K562 (cell line): ENCODE measurements around the gene C1QTNF8.

Experiments used
- BDP1 ChIP-seq: IDR thresholded peaks from 3 replicates; pipeline ENCODE4 v1.6.1; 2011; ENCODE audit not compliant: insufficient read length, insufficient read depth
- CBX3 ChIP-seq, 2 experiments: IDR thresholded peaks; 1 replicate in 1 of 2; 2 replicates in 1 of 2; pipeline ENCODE4 v1.6.1; 2012; ENCODE audit warnings: inconsistent platforms in 2 of 2, low read length in 2 of 2, borderline replicate concordance in 1 of 2, control low read depth in 1 of 2
- ELF4 ChIP-seq: fragments of 450-650 bp; formaldehyde crosslinking; IDR thresholded peaks from 2 replicates; pipeline ENCODE4 v1.4.0; 2022; ENCODE audit warnings: missing genetic modification characterization
- GABPA ChIP-seq: fragments of 200-800 bp; sonication (Bioruptor generic); conservative IDR thresholded peaks from 2 replicates; pipeline ENCODE4 v1.6.1; 2016; ENCODE audit warnings: low read depth, missing genetic modification characterization, missing compliant biosample characterization
- KDM1A ChIP-seq, 2 experiments: fragments of 450-650 bp; IDR thresholded peaks; 2 replicates each; pipeline ENCODE4 v1.6.1; 2016; ENCODE audit warnings: mild to moderate bottlenecking in 2 of 2
- NCOA1 ChIP-seq: fragments of 450-650 bp; IDR thresholded peaks from 2 replicates; pipeline ENCODE4 v1.6.1; 2016; ENCODE audit warnings: low read depth
- NELFE ChIP-seq: IDR thresholded peaks from 2 replicates; pipeline ENCODE4 v1.6.1; 2011; ENCODE audit warnings: mild to moderate bottlenecking; ENCODE audit not compliant: insufficient read depth, insufficient read length
- NFIC ChIP-seq: fragments of 450-650 bp; IDR thresholded peaks from 2 replicates; pipeline ENCODE4 v1.6.1; 2017; ENCODE audit warnings: mild to moderate bottlenecking, inconsistent platforms
- REST ChIP-seq, 2 experiments: fragments of 450-650 bp; formaldehyde crosslinking in 1 of 2; IDR thresholded peaks; 2 replicates each; pipeline versions ENCODE4 v1.4.0 to v1.6.1; 2014 to 2020; ENCODE audit warnings: mild to moderate bottlenecking in 2 of 2, borderline replicate concordance in 1 of 2, low read depth in 1 of 2
- ZBTB8A ChIP-seq: fragments of 450-650 bp; IDR thresholded peaks from 2 replicates; pipeline ENCODE4 v1.6.1; 2018; ENCODE audit warnings: mild to moderate bottlenecking, moderate library complexity; ENCODE audit not compliant: partially characterized antibody
- ZZZ3 ChIP-seq: fragments of 450-650 bp; IDR thresholded peaks from 2 replicates; pipeline ENCODE4 v1.6.1; 2016; ENCODE audit warnings: antibody characterized with exemption, mild to moderate bottlenecking, moderate library complexity

- TF ChIP-seq ELF4 (CRISPR knock-in tag) (no peak), KDM1A (IDR thresholded peaks at IDR 0.05) (no peak), NELFE (no peak), NCOA1 (no peak), GABPA (tag) (no peak), BDP1 (no peak), NFIC (no peak), REST (IDR thresholded peaks at IDR 0.05; ENCODE audit: borderline replicate concordance) (no peak), REST (CRISPR knock-in tag; IDR thresholded peaks at IDR 0.05; ENCODE audit: low read depth) (no peak), CBX3 (IDR thresholded peaks at IDR 0.05; ENCODE audit: borderline replicate concordance in 1 of 2, low read length in 2 of 2) (no peak), ZZZ3 (no peak), ZBTB8A (no peak)
These were observed 11.7 kb upstream of the C1QTNF8 start for GRCh38 chr16:1107731-1108130.
